NCI-H1092 (cell line): ENCODE measurements around the gene KLHL7.
"Not testable (repeated sequence)": the region's sequence is repeated elsewhere in the genome, so short reads cannot be mapped to it uniquely, and the experiment has no call there.

ENCODE experiments used
- DNase-seq: peaks from one replicate; lab custom pipeline; 2025; lab: John Stamatoyannopoulos, UW

Gene KLHL7

DNA sequence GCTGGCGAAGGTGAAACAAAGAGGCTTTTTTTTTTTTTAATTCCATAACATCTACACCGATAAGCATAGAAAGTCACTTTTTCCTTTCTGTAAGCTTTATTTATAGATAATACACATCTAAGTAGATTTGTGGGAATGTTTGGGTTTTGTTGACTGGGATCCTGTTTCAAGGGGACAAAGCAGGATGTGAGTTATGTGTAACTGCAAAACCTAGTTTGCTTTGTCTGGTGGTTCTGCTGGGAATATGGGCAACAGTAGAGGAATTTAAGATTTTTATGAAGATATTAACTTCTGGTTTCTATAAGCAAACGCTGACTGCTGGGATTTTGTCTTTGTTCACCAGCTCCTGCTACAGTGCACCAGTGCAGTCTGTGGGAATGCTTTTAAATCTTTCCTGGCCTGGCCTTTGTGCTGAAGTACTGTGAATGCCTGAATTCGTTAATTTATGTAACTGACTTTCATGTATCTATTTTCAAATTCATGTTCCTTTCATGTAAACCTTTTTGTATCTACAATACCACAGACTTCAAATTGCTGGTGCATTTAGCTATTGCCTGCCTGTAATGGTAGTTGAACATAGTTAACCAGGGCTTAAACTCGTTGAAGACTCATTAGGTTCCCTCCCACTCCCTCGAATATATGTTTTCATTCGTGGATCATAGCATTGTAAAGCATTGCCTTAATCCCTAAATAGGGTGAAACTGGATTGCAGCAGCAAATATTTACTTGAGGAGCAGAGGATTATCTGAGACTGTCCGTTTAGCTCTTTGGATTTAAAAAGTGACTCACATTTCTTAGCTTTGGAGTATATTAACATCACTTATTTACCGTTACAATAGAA, 1.5 kb downstream of the KLHL7 start:
- no peak for DNase-seq

DNA sequence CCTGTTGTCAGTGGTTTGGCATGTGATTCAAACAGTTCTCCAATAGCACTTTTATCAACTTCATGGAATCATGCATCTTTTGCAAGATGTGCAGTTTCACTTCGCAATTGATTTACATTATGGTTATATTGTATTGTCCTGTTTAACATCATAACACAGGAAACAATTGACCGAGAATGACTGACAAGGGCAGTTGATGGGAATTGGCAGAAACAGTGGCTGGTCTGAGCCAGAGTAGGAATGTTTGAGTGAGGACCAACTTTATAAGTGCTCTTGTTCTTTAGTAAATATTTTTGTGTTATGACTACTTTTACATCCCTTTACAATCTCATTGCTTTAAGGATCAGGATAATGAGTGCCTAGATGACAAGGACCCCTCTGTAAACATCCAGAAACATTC, 2.2 kb downstream of the KLHL7 start:
- DNase-seq: no peak

DNA sequence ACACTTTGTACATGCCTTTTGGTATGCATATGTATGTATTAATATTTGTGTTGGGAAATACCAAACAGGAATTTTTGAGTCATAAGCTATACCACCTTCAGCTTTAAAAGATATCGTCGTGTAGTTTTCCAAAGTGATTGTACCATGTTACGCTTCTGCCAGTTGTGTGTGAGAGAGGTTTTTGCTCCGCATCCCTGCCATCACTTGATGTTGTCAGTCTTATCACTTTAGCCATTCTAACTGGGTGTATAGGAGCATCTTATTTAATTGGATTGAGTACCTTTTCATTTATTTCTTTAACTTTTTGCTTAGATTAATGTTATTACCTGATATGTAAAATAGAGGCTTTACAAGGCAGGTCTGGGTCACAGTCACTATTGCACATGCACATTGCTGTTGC, 3.4 kb downstream of the KLHL7 start:
- no peak for DNase-seq

DNA sequence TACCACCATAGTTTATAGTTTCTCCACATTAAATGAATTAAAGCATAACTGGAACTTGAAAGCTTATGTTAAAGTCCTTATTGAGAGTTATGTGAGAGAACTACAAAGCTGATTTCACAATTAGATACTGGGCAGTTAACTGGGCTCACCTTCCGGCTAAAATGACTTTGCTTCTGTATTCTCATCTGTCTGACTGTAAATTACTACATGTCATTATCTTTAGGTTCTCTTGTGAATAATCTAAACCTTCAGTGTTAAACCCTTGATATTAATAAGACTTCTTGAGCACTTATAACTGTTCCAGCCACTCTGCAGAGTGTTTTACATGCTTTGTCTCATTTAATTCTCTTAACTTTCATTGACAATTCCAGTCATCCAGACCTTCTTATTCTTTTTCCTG, 3.9 kb downstream of the KLHL7 start:
- DNase-seq: no peak

DNA sequence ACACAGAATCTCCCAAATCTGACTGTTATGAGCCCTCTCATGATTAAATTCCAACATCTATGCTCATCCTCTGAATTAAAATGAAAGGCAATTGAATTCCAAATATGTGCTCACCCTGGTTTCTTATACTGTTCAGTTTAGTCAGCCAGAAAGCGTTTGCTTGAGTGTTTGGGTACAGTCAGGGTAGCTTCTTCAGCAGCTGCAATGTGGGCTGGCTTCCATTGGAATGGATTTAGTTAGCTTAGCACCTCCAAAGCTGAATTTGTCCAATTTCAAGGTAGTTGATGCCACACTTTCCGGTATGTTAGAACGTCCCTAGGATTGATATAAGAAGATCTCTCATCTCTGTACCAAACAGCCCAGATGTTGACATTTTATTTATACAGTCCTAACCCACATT, 9.3 kb downstream of the KLHL7 start:
- no peak for DNase-seq

DNA sequence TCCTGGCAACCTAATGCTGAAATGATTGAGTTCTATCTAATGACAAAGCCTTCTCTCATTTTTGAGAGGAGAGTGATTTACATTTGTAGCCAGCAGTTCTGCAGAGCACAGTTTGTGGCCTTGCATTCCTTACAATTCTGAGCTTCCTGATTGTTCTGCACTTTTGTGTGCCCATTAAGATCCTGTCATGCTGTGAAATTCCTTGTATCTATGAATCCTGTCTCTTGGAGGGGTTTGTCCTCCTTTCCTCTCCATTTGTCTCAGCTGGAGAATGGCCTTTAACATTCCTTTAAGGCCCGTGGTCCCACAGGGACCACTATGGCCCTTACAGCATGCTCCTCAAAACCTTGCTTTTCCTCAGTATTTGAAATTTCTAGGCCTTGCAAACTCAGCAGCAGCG, 10.4 kb downstream of the KLHL7 start:
- no peak for DNase-seq

DNA sequence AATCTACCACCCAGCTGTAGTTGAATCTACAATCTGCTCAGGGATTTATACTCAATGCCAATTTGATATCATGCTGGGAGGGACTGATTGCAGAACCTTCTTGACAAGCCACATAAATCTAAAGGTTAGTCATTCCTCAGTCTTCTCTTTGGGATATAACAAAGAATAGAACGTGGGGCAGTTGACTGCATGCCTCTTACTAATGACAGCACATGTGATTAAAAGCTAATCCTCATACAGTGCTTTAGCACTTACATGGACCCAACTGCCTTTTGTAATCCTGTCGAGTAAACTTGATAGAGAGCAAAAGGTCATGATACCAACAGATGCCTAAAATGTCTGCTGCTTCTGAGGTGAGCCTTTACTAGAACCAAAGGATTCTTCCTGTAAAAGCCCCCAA, 12.3 kb downstream of the KLHL7 start:
- no peak for DNase-seq

DNA sequence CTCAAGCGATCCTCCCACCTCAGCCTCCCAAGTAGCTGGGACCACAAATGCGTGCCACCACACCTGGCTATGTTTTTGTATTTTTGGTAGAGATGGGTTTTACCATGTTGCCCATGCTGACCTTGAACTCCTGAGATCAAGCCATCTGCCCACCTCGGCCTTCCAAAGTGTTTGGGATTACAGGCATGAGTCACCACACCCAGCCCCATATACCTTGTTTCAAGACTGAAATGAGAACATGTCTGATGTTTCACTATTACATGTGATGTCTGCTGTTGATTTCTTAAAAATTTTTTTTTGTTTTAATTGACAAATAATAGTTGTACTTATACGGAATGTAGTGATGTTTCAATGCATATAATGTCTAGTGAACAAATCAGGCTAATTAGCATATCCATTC, 14.5 kb downstream of the KLHL7 start:
- no peak for DNase-seq

DNA sequence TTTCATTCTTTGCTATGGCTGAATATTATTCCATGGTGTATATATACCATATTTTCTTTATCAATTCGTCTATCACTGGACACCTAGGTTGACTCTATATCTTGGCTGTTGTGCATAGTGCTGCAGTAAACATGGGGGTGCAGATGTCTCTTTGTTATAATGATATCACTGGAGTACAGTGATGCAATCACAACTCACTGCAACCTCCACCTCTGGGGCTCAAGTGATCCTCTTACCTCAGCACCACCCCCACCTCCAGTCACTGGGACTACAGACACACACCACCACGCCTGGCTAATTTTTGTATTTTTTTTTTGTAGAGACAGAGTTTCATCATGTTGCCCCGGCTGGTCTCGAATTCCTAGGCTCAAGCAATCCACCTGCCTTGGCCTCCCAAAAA, 15.6 kb downstream of the KLHL7 start:
- DNase-seq: no peak

DNA sequence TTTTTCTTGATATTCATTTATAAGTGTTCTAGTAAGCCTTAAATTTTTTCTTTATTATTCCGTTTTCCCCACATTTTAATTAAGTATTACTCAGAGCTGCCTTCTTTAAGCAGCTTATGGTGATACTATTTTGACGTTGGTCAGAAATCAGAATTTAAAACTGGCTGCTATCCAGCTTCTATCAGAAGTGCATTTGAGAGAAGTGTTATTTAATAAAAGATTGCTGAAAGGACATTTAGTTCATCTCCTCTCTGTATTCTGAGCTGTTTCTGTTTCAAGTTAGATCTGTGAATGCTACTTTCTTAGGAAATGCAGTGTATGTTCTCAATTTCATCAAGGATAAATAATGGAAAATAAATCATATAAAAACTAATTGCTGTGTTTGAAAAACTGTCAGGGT, 17.4 kb downstream of the KLHL7 start:
- DNase-seq: no peak

DNA sequence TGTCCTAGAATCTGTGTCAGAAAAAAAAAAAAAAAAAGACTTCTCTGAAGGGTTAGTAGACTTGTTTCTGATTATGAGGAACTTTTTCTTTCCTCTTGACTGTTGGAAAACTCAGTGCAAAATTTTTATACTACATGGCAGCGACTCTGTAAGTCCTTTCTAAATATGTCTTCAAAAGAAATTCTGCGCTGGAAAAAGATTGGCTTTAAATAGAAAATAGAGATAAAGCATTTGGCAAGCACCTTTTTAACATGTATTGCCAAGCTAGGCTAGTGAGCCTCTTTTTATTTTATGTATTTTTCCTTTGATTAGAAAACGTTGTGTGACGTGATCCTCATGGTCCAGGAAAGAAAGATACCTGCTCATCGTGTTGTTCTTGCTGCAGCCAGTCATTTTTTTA, 17.9 kb downstream of the KLHL7 start:
- DNase-seq: no peak

DNA sequence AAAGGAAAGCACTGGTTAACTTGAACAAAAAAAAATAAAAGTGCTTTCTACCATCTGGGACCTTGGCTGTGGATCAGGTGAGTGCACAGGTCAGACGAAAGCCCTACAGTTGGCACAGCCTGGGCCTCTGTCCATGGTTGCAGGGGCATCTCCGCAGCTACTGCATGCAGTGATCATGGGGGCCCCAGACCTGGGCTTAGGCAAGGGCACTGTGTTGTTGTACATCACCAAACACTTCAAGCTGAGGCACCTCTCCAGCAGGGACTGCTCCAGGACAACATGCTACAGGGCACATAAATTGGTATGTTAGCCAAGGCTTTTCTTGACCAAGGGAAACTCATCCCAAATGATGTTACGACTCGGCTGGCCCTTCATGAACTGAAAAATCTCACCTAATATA, 23.5 kb downstream of the KLHL7 start:
- DNase-seq: no peak

DNA sequence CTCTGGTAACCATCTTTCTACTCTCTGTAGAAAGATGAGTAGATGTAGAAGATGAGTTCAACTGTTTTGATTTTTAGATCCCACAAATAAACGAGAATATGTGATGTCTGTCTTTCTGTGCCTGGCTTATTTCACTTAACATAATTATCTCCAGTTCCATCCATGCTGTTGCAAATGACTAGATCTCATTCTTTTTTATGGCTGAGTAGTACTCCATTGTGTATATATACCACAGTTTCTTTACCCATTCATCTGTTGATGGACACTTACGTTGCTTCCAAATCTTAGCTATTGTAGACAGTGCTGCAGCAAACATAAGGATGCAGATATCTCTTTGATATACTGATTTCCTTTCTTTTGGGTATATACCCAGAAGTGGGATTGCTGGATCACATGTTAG, 26.2 kb downstream of the KLHL7 start:
- DNase-seq: not testable (repeated sequence)

DNA sequence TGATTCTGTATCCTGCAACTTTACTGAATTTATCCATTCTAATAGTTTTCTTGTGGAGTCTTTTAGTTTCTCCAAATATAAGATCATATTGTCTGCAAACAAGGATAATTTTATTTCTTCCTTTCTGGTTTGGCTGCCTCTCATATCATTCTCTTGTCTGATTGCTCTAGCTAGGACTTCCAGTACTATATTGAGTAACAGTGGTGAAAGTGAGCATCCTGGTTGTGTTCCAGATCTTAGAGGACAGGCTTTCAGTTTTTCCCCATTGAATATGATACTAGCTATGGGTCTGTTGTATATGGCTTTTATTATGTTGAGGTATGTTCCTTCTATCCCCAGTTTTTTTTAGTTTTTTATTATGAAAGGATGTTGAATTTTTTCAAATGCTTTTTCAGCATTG, 28.2 kb downstream of the KLHL7 start:
- DNase-seq: no peak

DNA sequence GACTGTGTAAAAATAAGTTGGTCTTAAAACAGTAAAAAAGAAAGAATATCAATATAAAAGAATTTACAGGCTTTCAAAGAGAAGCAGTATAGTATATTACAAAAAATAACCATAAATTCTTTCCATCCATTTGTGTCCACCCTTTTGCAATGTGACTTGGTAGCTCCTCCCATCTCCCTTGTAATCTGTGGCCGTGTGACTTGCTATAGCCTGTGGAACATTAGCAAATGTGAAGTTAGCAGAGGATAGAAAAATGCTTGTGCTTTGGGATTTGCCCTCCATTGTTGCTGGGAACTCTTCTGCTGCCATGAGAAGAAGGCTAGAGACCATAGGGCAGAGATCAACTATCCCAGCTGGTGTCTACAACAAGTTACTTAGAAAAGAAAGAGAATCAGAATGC, 30.2 kb downstream of the KLHL7 start:
- no peak for DNase-seq

DNA sequence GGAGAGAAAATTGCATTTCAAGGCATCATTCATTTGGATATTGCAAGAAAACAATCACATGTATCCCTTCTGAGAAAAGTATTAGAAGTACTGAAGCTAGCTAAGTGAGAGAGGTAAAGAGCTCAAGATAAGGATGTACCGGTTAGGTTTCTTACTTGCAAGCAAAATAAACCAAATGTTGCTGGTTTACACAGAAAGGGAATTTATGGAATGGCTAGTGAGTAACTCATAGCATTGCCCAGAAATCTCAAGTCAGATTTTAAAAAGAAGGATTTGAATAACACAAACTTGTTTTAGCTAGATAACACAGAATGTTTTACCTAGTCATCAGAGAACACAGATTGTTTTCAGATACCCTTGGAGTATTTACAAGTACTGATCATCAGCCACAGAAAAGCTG, 30.6 kb downstream of the KLHL7 start:
- DNase-seq: no peak

DNA sequence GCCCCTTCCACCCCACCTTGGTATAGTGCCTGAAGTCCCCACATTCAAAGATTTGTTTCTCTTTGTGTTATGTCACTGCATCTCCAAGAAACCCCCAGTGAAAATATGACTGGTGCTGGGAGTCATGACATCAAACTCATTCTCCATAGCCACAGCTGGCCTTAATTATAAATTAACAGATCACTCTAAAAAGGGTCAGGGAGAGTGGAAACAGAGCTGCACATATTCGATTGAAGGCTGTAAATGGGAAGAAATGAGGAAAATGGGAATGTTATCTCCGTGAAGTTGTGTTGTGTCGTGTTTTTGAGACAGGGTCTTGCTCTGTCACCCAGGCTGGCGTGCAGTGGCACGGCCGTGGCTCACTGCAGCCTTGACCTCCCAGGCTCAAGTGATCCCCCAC, 52.1 kb downstream of the KLHL7 start:
- no peak for DNase-seq

DNA sequence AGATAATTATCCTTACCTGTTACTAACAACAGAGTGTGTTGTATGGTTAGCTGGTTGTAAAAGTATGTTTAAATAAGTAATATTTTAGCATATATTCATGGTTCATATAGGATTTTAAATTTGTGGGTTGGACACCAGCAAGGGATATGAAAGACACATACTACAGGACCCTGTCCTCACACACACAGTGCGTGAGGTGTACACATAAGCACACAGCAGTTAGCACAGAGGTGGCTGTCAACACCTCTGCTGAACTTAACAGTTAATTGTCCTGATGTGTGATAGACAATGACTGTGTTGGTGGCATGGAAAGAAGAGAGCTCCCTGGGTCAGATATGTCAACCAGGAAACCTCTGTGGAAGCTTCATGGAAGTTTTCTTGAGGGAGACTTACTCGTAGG, 53.0 kb downstream of the KLHL7 start:
- DNase-seq: no peak

DNA sequence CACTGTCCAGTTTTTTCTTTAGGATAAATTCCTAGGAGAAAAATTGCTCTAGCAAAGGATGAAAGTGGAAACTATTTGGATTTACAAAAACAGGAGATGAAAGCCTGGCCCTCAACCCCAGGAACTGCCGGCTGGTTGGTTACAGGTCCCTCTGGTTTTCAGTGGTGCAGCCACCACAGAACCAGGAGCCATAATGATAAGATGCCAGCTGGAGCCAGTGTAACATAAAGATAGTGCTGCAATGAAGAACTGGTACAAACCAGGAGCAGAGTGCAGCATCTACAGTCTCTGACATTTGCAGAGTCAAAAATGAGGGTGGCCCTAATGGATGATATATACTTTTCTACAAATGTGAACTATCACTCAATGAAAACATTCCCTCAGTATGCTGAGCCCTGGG, 55.9 kb downstream of the KLHL7 start:
- no peak for DNase-seq

DNA sequence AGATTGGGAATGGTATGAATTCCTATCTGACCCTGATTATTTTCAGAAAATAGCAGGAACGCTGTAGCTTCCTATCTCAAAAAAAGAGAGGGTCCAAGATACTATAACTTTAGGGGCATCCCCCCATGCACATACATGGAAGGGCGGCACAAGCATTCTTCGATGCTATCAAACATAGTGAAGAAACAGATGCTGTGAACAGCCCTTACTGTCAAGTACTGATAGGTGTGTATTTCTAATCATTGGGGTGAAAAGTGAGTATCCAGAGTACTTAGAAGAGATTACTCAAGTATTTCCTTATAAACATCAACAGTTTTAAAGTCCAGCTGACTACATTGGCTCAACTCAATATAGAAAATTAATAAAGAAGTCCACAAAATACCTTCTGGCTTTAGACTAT, 59.3 kb downstream of the KLHL7 start:
- DNase-seq: no peak

DNA sequence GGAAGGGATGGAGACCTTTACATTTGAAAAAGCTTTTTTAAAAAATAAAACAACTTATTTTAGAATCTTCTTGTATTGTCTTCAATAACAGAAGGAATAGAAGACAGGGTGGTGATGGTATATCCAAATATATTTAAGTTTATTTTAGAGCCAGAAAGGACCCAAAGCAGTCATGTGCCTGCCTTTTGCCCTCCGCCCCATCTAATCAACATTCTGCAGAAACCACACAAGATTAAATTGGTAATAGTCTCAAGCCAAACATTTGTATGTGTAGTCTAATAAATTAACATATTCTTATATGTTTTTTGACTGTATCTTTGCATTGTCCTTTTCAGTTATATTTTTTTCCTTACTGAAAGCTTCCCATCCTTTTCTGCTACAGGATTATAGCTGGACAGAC, 59.7 kb downstream of the KLHL7 start:
- no peak for DNase-seq

DNA sequence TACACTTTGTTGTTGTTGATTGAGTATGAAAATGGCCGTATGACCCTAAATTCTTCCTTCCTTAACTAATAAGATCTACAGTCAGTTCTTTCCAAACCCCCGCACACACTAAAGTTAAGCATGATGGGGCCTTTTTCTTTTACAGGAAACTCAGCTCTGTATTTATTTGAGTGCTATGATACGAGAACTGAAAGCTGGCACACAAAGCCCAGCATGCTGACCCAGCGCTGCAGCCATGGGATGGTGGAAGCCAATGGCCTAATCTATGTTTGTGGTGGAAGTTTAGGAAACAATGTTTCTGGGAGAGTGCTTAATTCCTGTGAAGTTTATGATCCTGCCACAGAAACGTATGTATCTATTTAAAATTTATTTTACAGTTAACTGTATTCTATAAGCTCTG, 62.1 kb downstream of the KLHL7 start:
- DNase-seq: no peak

DNA sequence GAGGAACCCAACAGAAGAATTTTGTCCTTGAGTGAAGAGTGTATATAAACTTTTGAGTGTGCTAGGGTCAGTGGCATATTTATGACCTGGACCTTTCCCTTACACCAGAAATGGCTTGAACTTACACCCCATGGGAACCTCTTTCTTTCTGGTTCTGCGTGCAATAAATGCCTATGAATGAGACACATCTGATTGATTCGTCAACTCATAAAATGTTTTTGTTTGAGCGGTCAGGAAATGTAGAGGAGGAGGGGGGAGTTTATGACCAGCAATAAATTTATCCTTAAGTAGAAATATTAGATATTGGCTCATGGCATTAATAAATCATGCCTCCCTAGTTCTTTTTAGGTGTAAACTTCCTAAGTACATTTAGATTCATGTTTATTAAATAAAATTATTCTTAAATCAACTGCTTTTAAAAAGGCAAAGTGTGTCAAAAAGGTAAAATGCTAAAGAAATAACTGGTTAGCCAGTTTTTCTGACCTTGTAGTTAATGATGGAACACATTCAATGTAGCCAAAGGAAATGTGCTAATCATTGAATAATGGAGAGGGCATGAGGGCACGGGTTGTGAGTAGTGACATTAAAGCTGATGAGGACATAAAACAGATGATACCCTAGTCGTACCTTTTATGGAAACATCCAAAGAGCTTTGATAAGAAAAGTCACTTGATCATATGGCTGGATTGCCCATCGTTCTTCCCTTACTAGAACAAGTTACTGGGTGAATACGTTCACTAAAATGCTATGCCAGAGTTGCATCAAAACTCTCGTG, 62.7 kb downstream of the KLHL7 start:
- no peak for DNase-seq

DNA sequence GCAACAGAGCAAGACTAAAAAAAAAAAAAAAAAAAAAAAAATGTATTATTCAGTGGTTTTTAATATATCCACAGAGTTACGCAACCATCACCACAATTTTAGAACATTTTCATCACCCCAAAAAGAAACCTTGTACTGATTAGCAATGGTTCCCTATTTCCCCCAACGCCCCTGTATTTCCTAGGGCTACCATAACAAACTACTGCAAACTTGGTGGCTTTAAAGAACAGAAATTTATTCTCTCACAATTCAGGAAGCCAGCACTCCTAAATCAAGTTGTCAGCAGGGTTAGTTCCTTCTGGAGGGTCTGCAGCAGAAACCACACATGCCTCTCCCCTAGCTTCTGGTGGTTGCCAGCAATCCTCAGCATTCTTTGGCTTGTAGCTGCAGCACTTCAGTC, 70.4 kb downstream of the KLHL7 start:
- no peak for DNase-seq
